ENCODE data around the gene PARP15. TPM values are rescaled to one million over a fixed set of nuclear protein-coding genes. Genes with fewer than 3 reads are reported as not detected.

Gene PARP15
- total and polyA plus RNA-seq, 8 donors, result 0.25 to 4.5 (median 1.3) TPM; not detected in 1

DNA sequence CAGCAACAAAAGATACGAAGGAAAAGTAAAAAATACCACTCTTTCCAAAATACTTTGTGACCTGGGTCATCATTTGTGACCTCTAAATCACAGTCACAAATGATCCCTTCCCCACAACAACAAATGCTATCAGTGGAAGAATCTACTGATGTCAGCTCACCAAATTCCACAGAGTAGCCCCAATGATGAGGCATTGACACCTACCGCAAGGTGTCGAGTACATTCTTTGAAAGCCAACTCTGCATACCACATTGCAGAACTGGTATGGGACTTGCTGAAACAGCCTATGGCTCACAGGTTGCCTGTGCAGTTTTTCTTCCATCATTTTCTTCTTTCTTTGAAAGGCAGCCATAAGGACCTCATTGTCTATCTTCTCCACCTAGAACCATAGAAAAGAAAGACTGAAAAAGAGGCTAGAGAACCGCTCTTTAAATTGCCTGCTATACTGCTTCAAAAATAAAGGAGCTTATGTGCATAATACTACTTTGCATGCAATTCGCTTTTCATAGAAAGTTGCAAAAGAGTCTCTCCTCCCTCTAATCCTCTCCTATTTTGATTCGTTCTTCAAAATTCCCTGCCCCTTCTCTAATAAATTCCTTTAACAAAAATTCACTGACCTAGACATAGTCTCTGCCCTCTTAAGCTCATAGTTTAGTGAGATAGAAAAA, 41.4 kb upstream of the PARP15 start:
- intact Hi-C loops (cut with DNase I; ENCODE audit: low total_unique reads), result no loop called here
- Histone ChIP-seq H3K9me3 (no peaks in the 10 kb centered on the region), H3K4me1 (peaks cover 0 to 6% (median 0%) of the 10 kb centered on the region in 4 donors), H3K27ac (no peak overlapping the region), H3K27me3 (no peaks in the 10 kb centered on the region), H3K36me3 (peaks cover 66 to 100% (median 100%) of the 10 kb centered on the region in 4 donors), H3K4me3 (no peak overlapping the region)
- DNase-seq, result no peak
- no peak for TF ChIP-seq EP300 (IDR thresholded peaks at IDR 0.05)
- TF ChIP-seq, protein P1, sequence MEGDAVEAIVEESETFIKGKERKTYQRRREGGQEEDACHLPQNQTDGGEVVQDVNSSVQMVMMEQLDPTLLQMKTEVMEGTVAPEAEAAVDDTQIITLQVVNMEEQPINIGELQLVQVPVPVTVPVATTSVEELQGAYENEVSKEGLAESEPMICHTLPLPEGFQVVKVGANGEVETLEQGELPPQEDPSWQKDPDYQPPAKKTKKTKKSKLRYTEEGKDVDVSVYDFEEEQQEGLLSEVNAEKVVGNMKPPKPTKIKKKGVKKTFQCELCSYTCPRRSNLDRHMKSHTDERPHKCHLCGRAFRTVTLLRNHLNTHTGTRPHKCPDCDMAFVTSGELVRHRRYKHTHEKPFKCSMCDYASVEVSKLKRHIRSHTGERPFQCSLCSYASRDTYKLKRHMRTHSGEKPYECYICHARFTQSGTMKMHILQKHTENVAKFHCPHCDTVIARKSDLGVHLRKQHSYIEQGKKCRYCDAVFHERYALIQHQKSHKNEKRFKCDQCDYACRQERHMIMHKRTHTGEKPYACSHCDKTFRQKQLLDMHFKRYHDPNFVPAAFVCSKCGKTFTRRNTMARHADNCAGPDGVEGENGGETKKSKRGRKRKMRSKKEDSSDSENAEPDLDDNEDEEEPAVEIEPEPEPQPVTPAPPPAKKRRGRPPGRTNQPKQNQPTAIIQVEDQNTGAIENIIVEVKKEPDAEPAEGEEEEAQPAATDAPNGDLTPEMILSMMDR (IDR thresholded peaks at IDR 0.05), result no peak
- no peak for TF ChIP-seq POLR2A (IDR thresholded peaks at IDR 0.05)
- TF ChIP-seq POLR2AphosphoS5 (IDR thresholded peaks at IDR 0.05), result no peak
- WGBS, 5 donors, result 85 to 90% (median 89%) methylated on average over 6 of the region's 6 CpGs

DNA sequence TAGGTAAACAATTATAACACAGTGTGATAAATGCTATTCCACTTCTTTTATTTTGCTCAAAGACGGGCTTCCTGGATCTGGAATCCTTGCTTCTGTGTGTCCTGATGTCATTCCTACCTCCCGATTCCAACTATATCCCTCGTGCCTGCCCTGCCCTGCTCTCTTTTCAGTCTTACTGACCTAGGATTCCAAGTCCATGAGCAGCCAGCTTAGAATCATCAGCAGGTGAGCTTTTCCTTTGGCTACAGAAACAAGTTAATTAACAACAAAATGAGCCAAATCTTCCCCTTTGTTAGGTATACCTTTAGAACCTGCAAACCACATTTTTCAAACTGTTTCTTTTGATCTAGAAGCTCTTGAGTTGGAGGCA, 40.8 kb upstream of the PARP15 start:
- DNase-seq, result no peak
- H3K36me3 ChIP-seq, result peaks cover 61 to 100% (median 100%) of the 10 kb centered on the region in 4 donors
- 70 to 83% (median 73%) methylated on average over 3 of the region's 3 CpGs for WGBS, 5 donors

DNA sequence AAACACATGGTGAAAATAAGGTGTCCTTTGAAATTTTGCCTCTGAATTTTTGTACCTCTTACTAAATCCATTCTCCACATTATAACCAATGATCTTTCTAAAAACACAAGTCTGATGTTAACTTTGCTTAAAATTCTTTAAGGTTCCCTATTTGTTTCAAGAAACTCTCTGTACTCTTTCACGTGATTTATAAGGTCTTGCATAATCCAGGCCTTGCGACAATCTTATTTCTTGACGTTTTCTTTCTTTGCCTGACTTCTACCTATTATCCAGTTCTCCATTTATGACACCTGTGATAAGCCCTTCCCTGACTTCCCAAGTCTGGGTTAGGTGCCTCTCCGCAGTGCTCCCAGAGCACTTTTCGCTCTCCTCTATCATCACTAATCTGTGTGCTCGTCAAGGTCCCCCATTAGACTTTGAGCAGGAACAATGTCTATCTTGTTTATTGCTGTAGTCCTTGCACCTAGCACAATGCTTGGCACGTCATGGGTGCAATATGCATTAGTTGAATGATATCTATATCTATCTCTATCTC, 38.4 kb upstream of the PARP15 start:
- H3K9me3 ChIP-seq, result no peaks in the 10 kb centered on the region
- intact Hi-C loops (cut with DNase I; ENCODE audit: low total_unique reads), result no loop called here
- H3K27ac ChIP-seq, result no peak overlapping the region
- H3K4me1 ChIP-seq, result peaks cover 0 to 6% (median 0%) of the 10 kb centered on the region in 4 donors
- H3K36me3 ChIP-seq, result peaks cover 38 to 100% (median 97%) of the 10 kb centered on the region in 4 donors
- no peak for DNase-seq
- no peak overlapping the region for H3K4me3 ChIP-seq
- TF ChIP-seq, protein P1 (IDR thresholded peaks at IDR 0.05), result no peak
- TF ChIP-seq POLR2AphosphoS5 (IDR thresholded peaks at IDR 0.05), result no peak
- H3K27me3 ChIP-seq, result no peaks in the 10 kb centered on the region
- WGBS, 5 donors, result 88 to 94% (median 91%) methylated on average over 7 of the region's 7 CpGs

More for the DNA sequence above, 40.8 kb upstream of the PARP15 start:
- TF ChIP-seq POLR2AphosphoS5 (IDR thresholded peaks at IDR 0.05), result no peak
- Histone ChIP-seq H3K27ac (no peak overlapping the region), H3K9me3 (no peaks in the 10 kb centered on the region), H3K4me3 (no peak overlapping the region), H3K4me1 (peaks cover 0 to 6% (median 0%) of the 10 kb centered on the region in 4 donors), H3K27me3 (no peaks in the 10 kb centered on the region)
- intact Hi-C loops (cut with DNase I; ENCODE audit: low total_unique reads), result no loop called here

DNA sequence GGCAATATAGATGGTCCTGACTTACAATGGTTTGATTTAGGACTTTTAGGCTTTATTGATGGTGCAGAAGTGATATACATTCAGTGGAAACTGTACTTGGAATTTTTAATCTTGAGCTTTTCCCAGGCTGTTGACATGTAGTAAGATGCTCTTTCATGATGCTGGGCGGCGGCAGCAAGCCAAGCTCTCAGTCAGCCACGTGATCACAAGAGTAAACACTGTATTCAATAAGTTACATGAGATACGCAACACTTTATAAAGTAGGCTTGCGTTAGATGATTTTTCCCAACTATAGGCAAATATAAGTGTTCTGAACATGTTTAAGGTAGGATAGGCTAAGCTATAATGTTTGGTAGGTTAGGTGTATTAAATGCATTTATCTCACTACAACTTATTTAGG, 31.3 kb upstream of the PARP15 start:
- DNase-seq, result no peak
- peaks cover 23 to 98% (median 93%) of the 10 kb centered on the region in 4 donors for H3K36me3 ChIP-seq
- no peaks in the 10 kb centered on the region for H3K9me3 ChIP-seq
- intact Hi-C loops (cut with DNase I; ENCODE audit: low total_unique reads), result no loop called here
- no peak for TF ChIP-seq POLR2A (IDR thresholded peaks at IDR 0.05)
- no peak for TF ChIP-seq EP300 (IDR thresholded peaks at IDR 0.05)
- TF ChIP-seq POLR2AphosphoS5 (IDR thresholded peaks at IDR 0.05), result no peak
- TF ChIP-seq, protein P1 (IDR thresholded peaks at IDR 0.05), result no peak
- no peaks in the 10 kb centered on the region for H3K27me3 ChIP-seq
- WGBS, 5 donors, result 69 to 76% (median 74%) methylated on average over 5 of the region's 5 CpGs
- H3K27ac ChIP-seq, result no peak overlapping the region
- no peaks in the 10 kb centered on the region for H3K4me1 ChIP-seq
- no peak overlapping the region for H3K4me3 ChIP-seq

DNA sequence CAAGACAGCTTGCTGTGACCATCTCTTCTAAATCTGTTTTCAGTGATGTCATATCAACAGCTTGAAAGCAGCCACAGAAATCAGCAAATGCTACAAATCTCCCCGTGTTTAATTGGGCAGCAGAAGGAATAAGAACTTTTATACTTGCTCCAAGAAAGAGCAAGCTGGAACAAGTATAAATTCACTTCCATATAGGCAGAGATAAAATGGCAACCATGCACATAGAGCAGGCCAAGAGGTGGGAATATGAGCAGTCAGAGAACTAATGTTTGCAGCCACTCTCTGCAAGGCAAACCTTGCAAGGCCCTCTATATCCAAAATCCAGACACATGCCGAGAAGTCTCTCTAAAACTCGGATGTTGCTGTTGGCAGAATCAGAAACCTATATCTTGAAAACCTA, 29.4 kb upstream of the PARP15 start:
- Histone ChIP-seq H3K27ac (no peak overlapping the region), H3K4me3 (no peak overlapping the region), H3K27me3 (no peaks in the 10 kb centered on the region), H3K9me3 (no peaks in the 10 kb centered on the region), H3K36me3 (peaks cover 30 to 98% (median 96%) of the 10 kb centered on the region in 4 donors), H3K4me1 (no peaks in the 10 kb centered on the region)
- intact Hi-C loops (cut with DNase I; ENCODE audit: low total_unique reads), result no loop called here
- no peak for TF ChIP-seq EP300 (IDR thresholded peaks at IDR 0.05)
- no peak for TF ChIP-seq POLR2A (IDR thresholded peaks at IDR 0.05)
- TF ChIP-seq POLR2AphosphoS5 (IDR thresholded peaks at IDR 0.05), result no peak
- TF ChIP-seq, protein P1 (IDR thresholded peaks at IDR 0.05), result no peak
- no peak for DNase-seq
- WGBS, 5 donors, result 72 to 88% (median 84%) methylated on average over 3 of the region's 3 CpGs
